HG03571 (cell line): Measurements from ENCODE around the gene IQCK.

Source experiments
- ATAC-seq: cut with Tn5 transposase; IDR thresholded peaks from one replicate; pipeline ENCODE4 v1.9.1; 2021; ENCODE audit not compliant: unreplicated experiment

The IQCK gene

GRCh38 chr16:19753815-19754643 lies 36.0 kb downstream of the IQCK start:
- ATAC-seq: no peak

GRCh38 chr16:19754644-19755036 lies 36.6 kb downstream of the IQCK start:
- no peak for ATAC-seq

- no peak for ATAC-seq
These were observed 37.2 kb downstream of the IQCK start for GRCh38 chr16:19755268-19755667.

- no peak for ATAC-seq
These were observed 39.0 kb downstream of the IQCK start for GRCh38 chr16:19757026-19757425.

- no peak for ATAC-seq
These were observed 39.9 kb downstream of the IQCK start for GRCh38 chr16:19757762-19758595.

GRCh38 chr16:19760356-19761060 lies 42.4 kb downstream of the IQCK start:
- no peak for ATAC-seq

- no peak for ATAC-seq
These were observed 47.9 kb downstream of the IQCK start for GRCh38 chr16:19765860-19766553.

GRCh38 chr16:19766554-19766884 lies 48.4 kb downstream of the IQCK start:
- ATAC-seq: no peak

GRCh38 chr16:19766988-19767387 lies 48.9 kb downstream of the IQCK start:
- ATAC-seq: no peak

GRCh38 chr16:19767497-19767896 lies 49.4 kb downstream of the IQCK start:
- ATAC-seq: no peak

- no peak for ATAC-seq
These were observed 51.2 kb downstream of the IQCK start for GRCh38 chr16:19769239-19769638.

GRCh38 chr16:19771040-19771439 lies 53.0 kb downstream of the IQCK start:
- ATAC-seq: no peak

GRCh38 chr16:19771796-19772195 lies 53.7 kb downstream of the IQCK start:
- ATAC-seq: no peak

- no peak for ATAC-seq
These were observed 56.0 kb downstream of the IQCK start for GRCh38 chr16:19774024-19774423.

GRCh38 chr16:19776147-19776546 lies 58.1 kb downstream of the IQCK start:
- ATAC-seq: no peak

GRCh38 chr16:19776565-19776964 lies 58.5 kb downstream of the IQCK start:
- no peak for ATAC-seq

GRCh38 chr16:19780321-19780720 lies 62.2 kb downstream of the IQCK start:
- ATAC-seq: no peak

GRCh38 chr16:19781226-19781625 lies 63.2 kb downstream of the IQCK start:
- no peak for ATAC-seq

- no peak for ATAC-seq
These were observed 65.5 kb downstream of the IQCK start for GRCh38 chr16:19783363-19784182.

- ATAC-seq: no peak
These were observed 66.2 kb downstream of the IQCK start for GRCh38 chr16:19784183-19784736.
